GM12892 (cell line): Measurements from ENCODE around the gene NSRP1.

Source experiments
- POLR2A ChIP-seq: IDR thresholded peaks from 2 replicates; pipeline ENCODE4 v1.6.1; 2011; ENCODE audit warnings: low read depth, low read length, control low read depth
- POLR2AphosphoS5 ChIP-seq: IDR thresholded peaks from 2 replicates; pipeline ENCODE4 v1.6.1; 2011; ENCODE audit warnings: low read depth, low read length, control low read depth

DNA sequence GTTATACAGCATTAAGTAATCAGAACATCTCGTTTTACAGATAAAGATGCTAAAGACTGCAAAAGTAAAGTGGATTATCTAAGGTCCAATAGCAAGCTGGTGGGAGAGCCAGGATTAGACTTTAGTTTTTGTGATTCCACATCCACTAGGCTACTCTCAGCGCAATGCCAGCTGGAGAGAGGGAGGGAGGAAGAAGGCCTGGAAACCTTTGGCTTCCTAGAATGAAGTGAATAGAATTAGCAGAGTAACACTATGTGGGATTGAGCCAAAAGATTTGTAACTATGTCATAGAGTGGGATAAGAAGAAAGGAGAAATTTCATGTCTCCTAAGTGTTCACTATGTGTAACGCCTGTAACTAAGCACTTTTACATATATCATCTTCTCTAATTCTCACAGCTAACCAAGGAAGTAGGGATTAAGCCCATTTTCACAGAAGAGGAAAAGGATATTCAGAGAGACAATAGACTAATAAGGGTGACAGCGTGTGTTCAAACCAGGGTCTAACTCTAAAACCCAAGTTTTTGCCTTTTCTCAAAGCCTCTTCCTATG lies 25.4 kb upstream of the NSRP1 start:
- TF ChIP-seq POLR2AphosphoS5 (no peak), POLR2A (no peak)
